HG03378 (cell line): ENCODE results near the gene ATP6V0B.

Source experiments
- ATAC-seq: cut with Tn5 transposase; IDR thresholded peaks from one replicate; pipeline ENCODE4 v1.9.1; 2021; ENCODE audit warnings: mild to moderate bottlenecking, moderate library complexity; ENCODE audit not compliant: unreplicated experiment

Gene ATP6V0B

GRCh38 chr1:43974443-43975248 lies at the start of gene ATP6V0B:
Gene ATP6V0B (plus strand): TSS chr1:43974960. CDS start chr1:43975041, 81 bp downstream.
- peak; percentile 60 for ATAC-seq

GRCh38 chr1:43925846-43926245 lies 48.9 kb upstream of the ATP6V0B start:
- no peak for ATAC-seq

GRCh38 chr1:43930168-43930948 lies 44.4 kb upstream of the ATP6V0B start:
- ATAC-seq = no peak

GRCh38 chr1:43930949-43931275 lies 43.8 kb upstream of the ATP6V0B start:
- ATAC-seq = no peak

GRCh38 chr1:43931711-43932660 lies 42.8 kb upstream of the ATP6V0B start:
- no peak for ATAC-seq

- ATAC-seq = no peak
These were observed 41.9 kb upstream of the ATP6V0B start for GRCh38 chr1:43932786-43933385.

GRCh38 chr1:43933386-43934100 lies 41.2 kb upstream of the ATP6V0B start, which contains the start of gene ARTN:
Gene ARTN (plus strand): TSS chr1:43933801. CDS start chr1:43935657, 1,856 bp downstream.
- no peak for ATAC-seq

GRCh38 chr1:43934101-43934985 lies 40.4 kb upstream of the ATP6V0B start:
- no peak for ATAC-seq

- no peak for ATAC-seq
These were observed 39.8 kb upstream of the ATP6V0B start for GRCh38 chr1:43934986-43935324.

- ATAC-seq = no peak
These were observed 38.9 kb upstream of the ATP6V0B start for GRCh38 chr1:43935711-43936427.

GRCh38 chr1:43936431-43937151 lies 38.2 kb upstream of the ATP6V0B start:
- no peak for ATAC-seq

- no peak for ATAC-seq
These were observed 37.4 kb upstream of the ATP6V0B start for GRCh38 chr1:43937179-43937865.

- ATAC-seq = no peak
These were observed 36.4 kb upstream of the ATP6V0B start for GRCh38 chr1:43938383-43938782.

GRCh38 chr1:43938892-43939587 lies 35.7 kb upstream of the ATP6V0B start:
- ATAC-seq = no peak

- no peak for ATAC-seq
These were observed 32.3 kb upstream of the ATP6V0B start for GRCh38 chr1:43942411-43942810.

- ATAC-seq = no peak
These were observed 29.9 kb upstream of the ATP6V0B start for GRCh38 chr1:43944860-43945259.
